Activated CD8-positive, alpha-beta memory T cell treated with anti-CD3 and anti-CD28 coated beads, Interleukin-2, amount 50 U/mL, for 24 hours (primary cell): ENCODE data around the gene CYP46A1.

Experiments
- DNase-seq: peaks from one replicate; pipeline ENCODE4 v3.0.0-alpha.2; 2020; ENCODE audit errors: extremely low read depth

The CYP46A1 gene

DNA sequence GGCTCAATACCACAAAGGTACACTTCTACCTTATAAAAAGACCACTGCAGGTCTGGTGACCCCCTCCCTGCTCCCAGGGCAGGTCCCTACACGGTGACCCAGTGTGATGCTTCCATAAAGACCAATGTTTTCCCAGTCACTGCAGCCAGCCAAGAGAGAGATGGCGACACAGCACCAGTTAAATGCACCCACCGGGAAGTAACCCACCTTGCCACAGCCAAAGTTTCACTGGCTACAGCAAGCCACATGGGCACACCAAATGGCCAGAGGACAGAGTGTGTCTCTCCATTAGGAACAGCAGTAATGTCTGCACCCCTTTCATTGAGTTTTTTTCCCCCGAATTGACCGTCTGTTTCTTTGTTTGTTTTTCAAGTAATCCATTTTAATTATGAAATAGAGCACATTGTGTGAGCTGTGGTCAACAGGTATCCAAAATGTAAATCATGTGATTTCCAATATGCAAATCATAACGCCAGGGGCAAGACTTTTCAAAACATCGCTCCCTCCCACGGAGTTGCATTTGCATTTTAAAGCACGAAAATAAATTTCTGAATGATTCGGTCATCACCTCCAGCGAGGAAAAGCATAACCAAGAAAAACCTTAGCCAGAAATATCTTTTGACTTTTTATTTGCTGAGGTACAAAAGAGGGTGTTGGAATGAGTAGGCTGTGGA is 60.2 kb downstream of the CYP46A1 start:
- DNase-seq, result no peak

GRCh38 chr14:99744873-99745224 is 60.8 kb downstream of the CYP46A1 start:
- DNase-seq, result no peak

- no peak for DNase-seq
These were observed 61.3 kb downstream of the CYP46A1 start for GRCh38 chr14:99745307-99745951.

- no peak for DNase-seq
These were observed 63.1 kb downstream of the CYP46A1 start for GRCh38 chr14:99747167-99747566.

DNA sequence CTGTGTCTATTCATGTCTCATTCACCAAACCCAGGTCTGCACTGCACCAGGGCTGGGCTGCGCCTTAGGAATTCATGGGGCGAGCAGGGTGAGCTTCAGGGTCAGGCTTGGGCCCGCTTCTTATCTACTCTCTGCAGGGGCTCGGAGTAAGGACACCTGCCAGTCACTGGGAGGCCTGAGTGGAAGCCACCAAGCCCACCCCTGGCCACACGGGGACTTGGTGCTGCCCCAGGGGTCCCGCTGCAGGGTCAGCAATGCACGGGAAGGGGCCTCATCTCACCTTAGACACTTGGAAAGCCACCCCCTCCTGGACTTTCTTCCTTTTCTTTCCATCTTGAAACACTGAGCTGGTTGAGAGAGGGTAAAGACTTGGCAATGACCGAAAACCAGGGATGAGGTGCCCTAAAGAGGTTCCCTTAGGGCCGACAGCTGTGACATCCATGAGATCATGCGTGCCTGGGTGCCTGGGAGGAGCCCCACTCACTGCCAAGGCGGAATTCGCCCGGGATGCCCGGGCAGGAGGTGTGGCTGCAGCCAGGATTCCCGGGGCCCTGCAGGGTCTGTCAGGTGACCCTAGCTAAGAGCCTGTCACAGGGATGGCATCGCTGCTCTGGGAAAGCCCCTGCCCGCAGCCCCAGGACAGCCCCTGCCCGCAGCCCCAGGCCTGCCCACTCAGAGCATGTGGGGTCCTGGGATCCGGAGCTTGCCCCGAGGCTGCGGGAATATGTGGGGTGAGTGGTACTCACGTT is 63.7 kb downstream of the CYP46A1 start:
- DNase-seq, result no peak

DNA sequence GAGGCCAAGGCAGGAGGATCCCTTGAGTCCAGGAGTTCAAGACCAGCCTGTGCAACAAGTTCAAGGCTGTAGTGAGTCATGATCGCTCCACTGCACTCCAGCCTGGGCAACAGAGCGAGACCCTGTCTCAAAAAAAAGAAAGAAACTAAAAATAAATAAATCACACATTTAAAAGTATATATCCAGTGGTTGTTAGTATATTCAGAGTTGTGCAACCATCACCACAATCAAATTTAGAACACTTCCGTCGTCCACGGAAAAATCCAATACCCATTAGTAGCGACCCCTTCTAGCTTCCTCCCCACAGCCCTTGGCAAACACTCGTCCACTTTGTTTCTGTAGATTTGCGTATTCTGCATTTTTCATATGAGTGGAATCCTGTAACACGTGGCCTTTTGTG is 64.4 kb downstream of the CYP46A1 start:
- no peak for DNase-seq

DNA sequence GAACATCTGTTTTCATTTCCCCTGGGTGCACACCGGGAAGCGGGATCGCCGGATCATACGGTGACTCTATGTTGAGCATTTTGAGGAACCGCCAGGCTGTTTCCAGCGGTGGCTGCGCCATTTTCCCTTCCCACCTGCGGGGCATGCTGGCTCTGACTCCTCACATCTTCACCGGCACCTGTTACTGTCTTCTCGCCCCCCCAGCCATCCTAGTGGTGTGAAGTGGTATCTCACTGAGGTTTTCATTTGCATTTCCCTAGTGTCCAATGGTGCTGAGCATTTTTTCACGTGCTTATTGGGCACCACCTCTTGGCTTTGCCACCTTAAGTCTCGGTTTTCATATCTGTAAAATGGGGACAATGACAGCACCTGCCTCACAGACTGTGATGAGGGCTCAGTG is 65.0 kb downstream of the CYP46A1 start:
- DNase-seq, result no peak

DNA sequence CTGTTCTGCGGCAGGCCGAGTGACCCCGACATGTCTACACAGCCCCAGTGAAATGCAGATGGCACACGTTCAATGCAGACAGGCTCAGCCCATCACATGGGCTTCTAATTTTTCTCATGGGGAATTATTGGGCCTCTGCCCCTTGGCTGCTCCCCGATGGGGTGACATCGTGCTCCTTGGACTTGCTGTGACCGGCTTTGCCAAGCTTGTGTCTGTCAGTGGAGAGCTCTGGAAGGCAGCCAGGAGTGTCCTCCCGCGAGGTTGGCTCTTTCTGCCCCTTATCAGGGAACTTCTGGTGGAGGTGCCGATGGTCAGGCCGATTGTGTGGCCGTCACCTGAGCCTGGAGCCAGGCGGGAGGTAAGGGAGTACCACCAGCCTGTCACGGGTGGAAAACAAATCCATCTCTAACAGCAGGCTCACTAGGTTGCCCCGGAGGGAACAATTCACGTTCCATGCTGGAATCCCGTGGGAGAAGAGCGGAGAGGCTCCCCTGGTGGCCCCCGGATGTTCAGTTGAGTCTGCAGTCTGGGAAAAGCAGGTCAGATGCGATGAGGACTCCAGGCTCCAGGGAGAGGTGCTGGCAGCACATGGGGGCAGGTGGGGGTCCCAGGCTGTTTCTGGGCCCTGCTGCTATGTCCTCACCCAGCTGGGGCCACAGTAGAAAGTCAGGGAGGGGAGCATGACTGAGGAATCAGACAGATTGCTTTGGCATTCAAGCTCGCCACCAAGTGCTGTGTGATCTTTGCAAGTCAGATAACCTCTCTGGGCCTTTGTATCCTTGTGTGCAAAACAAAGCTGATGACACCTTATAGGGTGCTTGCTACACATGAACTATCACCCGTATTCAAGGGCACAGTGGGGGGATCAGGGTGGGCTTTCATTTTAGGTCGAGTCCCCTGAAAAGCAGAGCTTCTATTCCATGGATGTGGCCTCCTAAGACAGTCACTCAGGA is 65.9 kb downstream of the CYP46A1 start:
- DNase-seq, result no peak

DNA sequence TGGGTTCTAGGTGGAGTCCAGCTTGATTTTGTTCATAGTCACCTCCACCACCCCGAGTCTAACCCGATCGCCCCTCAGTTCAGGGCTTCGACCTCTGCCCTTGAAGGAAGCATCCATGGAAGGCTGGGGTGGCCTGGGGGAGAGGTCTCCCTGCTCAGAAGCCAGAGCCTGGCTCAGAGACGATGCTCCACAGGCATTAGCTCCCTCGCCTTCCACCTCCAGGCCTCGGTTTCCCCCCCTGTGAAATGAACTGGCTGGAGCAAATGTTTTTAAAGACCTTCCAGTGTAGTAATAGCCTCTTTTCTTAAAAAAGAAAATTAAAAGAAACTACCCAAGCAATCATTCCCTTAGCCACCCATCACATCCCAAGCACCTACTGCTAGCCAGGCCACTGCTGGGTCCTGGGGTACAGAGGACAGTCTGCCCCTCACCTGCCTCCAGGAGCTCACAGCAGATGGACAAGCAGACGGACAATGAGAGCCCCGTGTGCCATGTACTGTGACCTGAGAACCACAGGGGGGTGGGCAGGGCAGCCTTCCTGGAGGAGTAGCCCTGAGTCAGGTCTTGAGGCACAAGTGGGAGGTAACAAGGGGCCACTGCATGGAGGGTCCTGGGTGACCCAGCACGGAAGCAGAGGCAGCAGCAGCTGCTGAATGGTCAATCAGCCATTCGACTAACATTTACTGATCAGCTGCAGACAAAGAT is 66.8 kb downstream of the CYP46A1 start:
- no peak for DNase-seq

- no peak for DNase-seq
These were observed 67.7 kb downstream of the CYP46A1 start for GRCh38 chr14:99751539-99752485.

- DNase-seq, result no peak
These were observed 68.5 kb downstream of the CYP46A1 start for GRCh38 chr14:99752486-99753121.

DNA sequence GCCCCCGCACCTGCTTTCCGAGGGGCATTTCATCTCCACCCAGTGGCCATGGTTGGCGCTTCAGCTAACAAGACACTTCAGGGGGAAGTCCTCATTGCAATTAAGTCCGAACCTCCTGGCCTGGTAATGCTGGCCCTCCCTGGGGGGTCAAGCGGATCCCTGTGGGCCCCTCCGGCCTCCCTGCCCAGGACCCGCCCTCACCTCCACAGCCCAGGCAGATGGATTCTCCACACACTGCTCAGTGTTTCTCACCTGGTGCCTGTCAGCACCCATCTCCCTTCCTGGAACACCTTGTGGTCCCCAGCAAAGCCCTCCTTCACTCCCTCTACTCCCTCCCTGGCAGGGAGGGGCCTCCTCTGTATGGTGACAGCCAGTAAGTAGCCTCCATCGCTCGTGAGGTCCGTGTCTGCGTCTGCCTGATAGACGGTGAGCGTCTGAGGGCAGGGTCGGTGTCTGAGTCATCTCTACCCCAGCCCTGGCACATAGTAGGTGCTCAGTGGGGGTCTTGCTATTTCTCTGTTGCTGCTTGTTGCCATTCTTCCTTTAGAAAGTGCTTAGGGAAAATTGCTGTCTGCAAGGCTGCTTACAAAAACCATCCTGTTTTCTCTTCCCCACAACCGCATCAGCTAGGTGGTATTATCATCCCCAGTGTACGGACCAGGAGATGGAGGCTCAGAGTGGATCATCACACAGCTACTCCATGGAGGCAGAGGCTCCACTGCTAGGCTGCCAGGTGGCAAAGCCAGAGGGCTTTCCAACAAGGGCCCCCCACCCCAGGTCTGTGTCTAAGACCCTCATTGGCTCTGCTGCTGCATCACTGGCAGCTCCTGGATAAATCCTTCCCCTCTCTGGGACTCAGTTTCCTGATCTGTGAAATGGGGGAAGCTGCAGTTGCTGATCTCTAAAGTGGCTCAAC is 69.4 kb downstream of the CYP46A1 start:
- no peak for DNase-seq

DNA sequence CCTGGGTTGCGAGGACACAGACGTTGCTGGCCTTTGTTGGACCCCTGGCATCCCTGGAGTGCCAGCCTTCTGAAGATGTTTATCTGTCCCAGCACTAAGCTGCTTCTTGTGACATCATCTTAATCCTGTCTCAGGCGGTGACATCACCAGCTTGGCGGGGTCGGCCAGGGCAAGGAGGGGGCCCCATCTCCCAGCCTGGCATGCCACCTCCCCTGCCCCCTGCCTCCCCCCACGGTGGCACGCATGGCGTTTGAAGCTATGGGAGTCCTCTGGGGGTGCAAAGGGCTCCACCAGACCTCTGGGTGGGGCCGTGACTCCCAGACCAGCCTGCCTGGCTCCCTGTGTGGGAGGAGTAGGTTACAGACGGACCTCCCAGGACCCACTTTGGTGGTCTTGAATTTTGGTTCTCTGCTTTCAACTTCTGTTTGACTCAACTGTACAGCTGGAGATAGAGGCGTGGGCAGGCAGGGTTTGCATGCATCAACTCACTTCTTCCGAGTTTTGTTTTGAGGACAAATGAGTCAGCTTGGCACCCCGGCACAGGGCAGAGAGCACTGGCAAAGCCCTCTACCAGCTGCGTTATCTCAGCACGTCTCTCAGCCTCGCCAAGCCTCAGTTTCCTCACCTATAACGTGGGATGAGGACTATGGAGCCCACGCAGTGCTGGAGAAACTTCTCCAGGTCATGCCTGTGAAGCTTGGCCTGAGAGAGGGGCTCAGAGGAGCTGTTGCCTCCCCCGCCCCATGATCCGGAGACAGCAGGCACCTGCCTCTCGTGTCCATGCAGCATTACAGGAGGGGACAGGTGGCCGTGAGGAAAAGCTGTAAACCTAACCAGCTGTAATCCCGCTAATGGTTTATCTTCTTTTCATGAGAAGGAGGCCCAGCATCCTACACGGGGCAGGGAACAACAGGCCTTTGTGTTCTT is 70.3 kb downstream of the CYP46A1 start:
- DNase-seq, result no peak

DNA sequence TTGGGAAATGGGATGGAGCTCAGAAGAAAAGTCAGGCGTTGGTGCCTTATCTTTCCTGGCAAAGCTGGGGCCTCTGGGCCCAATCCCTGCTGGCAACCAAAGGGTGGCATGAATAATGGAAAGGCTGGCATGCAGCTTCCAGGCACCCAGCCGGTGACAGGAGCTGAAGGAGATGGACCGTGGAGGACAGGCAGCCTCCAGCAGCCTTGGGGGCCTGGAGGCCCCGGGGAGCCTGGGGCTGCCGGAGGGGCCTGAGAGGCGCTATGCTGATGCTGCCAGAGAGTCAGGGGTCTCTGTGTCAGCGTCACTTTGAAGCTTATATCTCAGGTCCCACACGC is 70.9 kb downstream of the CYP46A1 start:
- no peak for DNase-seq

DNA sequence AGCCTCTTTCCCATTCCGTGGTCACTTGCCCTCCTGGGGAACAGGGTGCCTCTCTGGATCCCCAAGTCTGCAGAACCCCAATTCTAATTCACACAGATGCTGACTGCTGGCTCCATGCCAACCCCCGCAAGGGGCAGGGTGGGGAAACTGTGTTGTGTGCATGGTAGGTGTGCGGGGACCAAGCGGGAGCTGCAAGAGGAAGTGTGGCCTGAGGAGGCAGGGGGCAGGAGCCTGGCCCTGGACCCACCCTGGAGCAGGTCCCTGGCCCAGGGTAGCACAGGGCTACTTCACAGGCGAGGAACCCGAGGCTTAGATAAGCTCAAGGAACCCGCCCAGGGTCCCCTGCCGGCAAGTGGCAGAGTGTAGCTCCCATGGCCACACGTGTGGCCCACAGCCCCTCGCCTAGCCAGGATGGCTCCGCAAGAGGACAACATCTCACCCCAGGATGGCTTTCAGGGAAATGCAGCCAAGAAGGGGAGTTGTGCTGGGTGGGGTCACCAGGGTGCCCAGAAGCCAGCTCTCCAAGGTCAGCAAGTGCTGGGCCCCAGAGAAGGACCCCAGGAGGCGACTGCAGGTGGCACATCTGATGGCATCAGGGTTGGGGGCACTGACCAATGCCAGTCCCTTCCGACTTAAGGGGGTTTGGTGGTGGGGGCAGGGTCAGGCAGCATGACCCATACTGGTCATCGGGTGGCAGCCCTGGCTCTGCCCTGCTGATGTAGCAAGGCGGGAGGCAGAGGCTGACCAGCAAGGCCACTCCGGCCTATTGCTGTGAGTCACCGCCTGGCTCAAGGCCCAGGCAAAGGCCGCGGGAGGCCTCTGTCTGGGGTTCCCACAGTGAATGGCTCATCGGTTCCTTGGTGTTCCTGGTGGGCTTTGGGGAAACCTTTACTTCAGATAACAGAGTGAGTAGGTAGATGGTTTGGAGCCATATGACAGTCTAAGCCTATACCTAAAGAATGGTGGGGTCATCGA is 71.8 kb downstream of the CYP46A1 start:
- DNase-seq, result no peak

- DNase-seq, result no peak
These were observed 72.7 kb downstream of the CYP46A1 start for GRCh38 chr14:99756796-99757195.
